ENCODE measurements around the gene RNF167.

GRCh38 chr17:4950746-4951204, 10.7 kb downstream of the RNF167 start, which contains the start of gene ENO3:
- no peak for TF ChIP-seq CTCF (conservative IDR thresholded peaks at IDR 0.05; ENCODE audit: low read length)
- no peak for TF ChIP-seq EZH2phosphoT487 (IDR thresholded peaks at IDR 0.05; ENCODE audit: borderline replicate concordance)

All from Loucy (cell line).